SK-N-SH treated with all-trans-retinoic acid at 6 μM for 48 hours (cell line): Measurements from ENCODE around the gene UBA1.
A peak's percentile ranks its signal among the peaks of the same experiment; 100 is the strongest.

Source experiments
- ATAC-seq: fragments of 200-7000 bp; cut with Tn5 transposase; 3 replicates; pipeline ENCODE4 v1.9.1; 2020; ENCODE audit warnings: mild to moderate bottlenecking, moderate library complexity
- ARNTL ChIP-seq: fragments of 450-650 bp; formaldehyde crosslinking; IDR thresholded peaks from 2 replicates; pipeline ENCODE4 v1.5.0; 2020; ENCODE audit warnings: low read depth, mild to moderate bottlenecking, moderate library complexity, borderline replicate concordance
- BACH2 ChIP-seq: fragments of 250-450 bp; sonication (Bioruptor Pico); IDR thresholded peaks from 2 replicates; pipeline ENCODE4 v1.9.0; 2021; ENCODE audit warnings: mild to moderate bottlenecking, borderline replicate concordance
- CREB5 ChIP-seq: fragments of 250-450 bp; sonication (Bioruptor Pico); IDR thresholded peaks from 2 replicates; pipeline ENCODE4 v1.5.1; 2020; ENCODE audit warnings: low read depth, mild to moderate bottlenecking, moderate library complexity
- CSDC2 ChIP-seq: fragments of 250-450 bp; sonication (Bioruptor Pico); IDR thresholded peaks from 2 replicates; pipeline ENCODE4 v1.5.0; 2020; ENCODE audit warnings: mild to moderate bottlenecking, moderate library complexity
- ESRRG ChIP-seq: fragments of 250-450 bp; sonication (Bioruptor Pico); IDR thresholded peaks from 2 replicates; pipeline ENCODE4 v1.6.1; 2021; ENCODE audit warnings: mild to moderate bottlenecking
- GLIS3 ChIP-seq: fragments of 250-450 bp; sonication (Bioruptor Pico); IDR thresholded peaks from 2 replicates; pipeline ENCODE4 v1.5.0; 2020; ENCODE audit warnings: mild to moderate bottlenecking, moderate library complexity
- OSR1 ChIP-seq: fragments of 250-450 bp; sonication (Bioruptor Pico); IDR thresholded peaks from 2 replicates; pipeline ENCODE4 v1.8.0; 2022; ENCODE audit warnings: moderate library complexity, mild to moderate bottlenecking, inconsistent platforms
- PATZ1 ChIP-seq: fragments of 250-450 bp; sonication (Bioruptor Pico); IDR thresholded peaks from 2 replicates; pipeline ENCODE4 v1.8.0; 2020; ENCODE audit warnings: mild to moderate bottlenecking, moderate library complexity, borderline replicate concordance
- PPARA ChIP-seq: fragments of 250-450 bp; sonication (Bioruptor Pico); IDR thresholded peaks from 2 replicates; pipeline ENCODE4 v1.5.0; 2020; ENCODE audit warnings: mild to moderate bottlenecking, borderline replicate concordance
- TCF4 ChIP-seq: fragments of 250-450 bp; sonication (Bioruptor Pico); IDR thresholded peaks from 2 replicates; pipeline ENCODE4 v1.8.0; 2021; ENCODE audit warnings: mild to moderate bottlenecking, moderate library complexity, borderline replicate concordance
- ZC3H10 ChIP-seq: fragments of 250-450 bp; sonication (Bioruptor Pico); IDR thresholded peaks from 2 replicates; pipeline ENCODE4 v1.5.1; 2021; ENCODE audit warnings: mild to moderate bottlenecking, moderate library complexity
- ZFP3 ChIP-seq: fragments of 250-450 bp; sonication (Bioruptor Pico); IDR thresholded peaks from 2 replicates; pipeline ENCODE4 v1.5.0; 2020; ENCODE audit warnings: mild to moderate bottlenecking, moderate library complexity
- ZNF565 ChIP-seq: fragments of 450-650 bp; formaldehyde crosslinking; conservative IDR thresholded peaks from 2 replicates; pipeline ENCODE4 v1.5.0; 2020; ENCODE audit warnings: low read depth, mild to moderate bottlenecking, moderate library complexity
- ZNF8 ChIP-seq: fragments of 450-650 bp; formaldehyde crosslinking; IDR thresholded peaks from 2 replicates; pipeline ENCODE4 v1.5.0; 2020; ENCODE audit warnings: mild to moderate bottlenecking, moderate library complexity
- TF ChIP-seq, protein P1 (sequence below): fragments of 250-450 bp; sonication (Bioruptor Pico); IDR thresholded peaks from 2 replicates; pipeline ENCODE4 v1.5.1; 2021; ENCODE audit warnings: mild to moderate bottlenecking, moderate library complexity
- TF ChIP-seq, protein P2 (sequence below): fragments of 250-450 bp; sonication (Bioruptor Pico); IDR thresholded peaks from 2 replicates; pipeline ENCODE4 v1.5.0; 2020; ENCODE audit warnings: mild to moderate bottlenecking, moderate library complexity
- TF ChIP-seq, protein P3 (sequence below): fragments of 250-450 bp; sonication (Bioruptor Pico); IDR thresholded peaks from 2 replicates; pipeline ENCODE4 v1.8.0; 2021; ENCODE audit warnings: low read depth, mild to moderate bottlenecking, moderate library complexity, borderline replicate concordance

UBA1 gene

GRCh38 chrX:47247206-47247998 is 53.8 kb downstream of the UBA1 start:
- peak; percentile 13; the same call in 1 of the 3 replicates for ATAC-seq
- TF ChIP-seq PATZ1 (no peak), ARNTL (no peak), TCF4 (no peak), ZC3H10 (CRISPR knock-in tag) (no peak), ZFP3 (CRISPR knock-in tag) (no peak), OSR1 (CRISPR knock-in tag) (no peak)
- TF ChIP-seq, protein P1, sequence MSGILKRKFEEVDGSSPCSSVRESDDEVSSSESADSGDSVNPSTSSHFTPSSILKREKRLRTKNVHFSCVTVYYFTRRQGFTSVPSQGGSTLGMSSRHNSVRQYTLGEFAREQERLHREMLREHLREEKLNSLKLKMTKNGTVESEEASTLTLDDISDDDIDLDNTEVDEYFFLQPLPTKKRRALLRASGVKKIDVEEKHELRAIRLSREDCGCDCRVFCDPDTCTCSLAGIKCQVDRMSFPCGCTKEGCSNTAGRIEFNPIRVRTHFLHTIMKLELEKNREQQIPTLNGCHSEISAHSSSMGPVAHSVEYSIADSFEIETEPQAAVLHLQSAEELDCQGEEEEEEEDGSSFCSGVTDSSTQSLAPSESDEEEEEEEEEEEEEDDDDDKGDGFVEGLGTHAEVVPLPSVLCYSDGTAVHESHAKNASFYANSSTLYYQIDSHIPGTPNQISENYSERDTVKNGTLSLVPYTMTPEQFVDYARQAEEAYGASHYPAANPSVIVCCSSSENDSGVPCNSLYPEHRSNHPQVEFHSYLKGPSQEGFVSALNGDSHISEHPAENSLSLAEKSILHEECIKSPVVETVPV (CRISPR knock-in tag): no peak

DNA sequence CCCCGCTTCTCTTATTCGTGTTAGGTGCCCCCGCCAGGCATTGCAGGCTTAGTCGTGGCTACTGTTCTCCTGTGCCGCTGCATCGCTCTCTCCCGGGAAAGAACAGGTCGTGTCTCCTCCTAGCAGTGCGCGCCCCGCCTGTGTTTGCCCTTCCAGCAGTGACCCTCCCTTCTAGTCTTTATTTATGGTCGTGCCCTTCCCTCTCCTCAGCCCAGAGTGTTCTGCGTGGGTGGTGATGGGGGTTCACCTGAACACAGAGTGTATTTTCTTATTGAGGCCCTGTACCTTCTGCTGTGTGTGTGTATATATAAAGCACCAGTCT is 54.3 kb downstream of the UBA1 start:
- ATAC-seq: no peak
- TF ChIP-seq PPARA: no peak
- TF ChIP-seq PATZ1: no peak
- no peak for TF ChIP-seq ZC3H10 (CRISPR knock-in tag)
- no peak for TF ChIP-seq TCF4
- no peak for TF ChIP-seq BACH2 (CRISPR knock-in tag)
- TF ChIP-seq, protein P2, sequence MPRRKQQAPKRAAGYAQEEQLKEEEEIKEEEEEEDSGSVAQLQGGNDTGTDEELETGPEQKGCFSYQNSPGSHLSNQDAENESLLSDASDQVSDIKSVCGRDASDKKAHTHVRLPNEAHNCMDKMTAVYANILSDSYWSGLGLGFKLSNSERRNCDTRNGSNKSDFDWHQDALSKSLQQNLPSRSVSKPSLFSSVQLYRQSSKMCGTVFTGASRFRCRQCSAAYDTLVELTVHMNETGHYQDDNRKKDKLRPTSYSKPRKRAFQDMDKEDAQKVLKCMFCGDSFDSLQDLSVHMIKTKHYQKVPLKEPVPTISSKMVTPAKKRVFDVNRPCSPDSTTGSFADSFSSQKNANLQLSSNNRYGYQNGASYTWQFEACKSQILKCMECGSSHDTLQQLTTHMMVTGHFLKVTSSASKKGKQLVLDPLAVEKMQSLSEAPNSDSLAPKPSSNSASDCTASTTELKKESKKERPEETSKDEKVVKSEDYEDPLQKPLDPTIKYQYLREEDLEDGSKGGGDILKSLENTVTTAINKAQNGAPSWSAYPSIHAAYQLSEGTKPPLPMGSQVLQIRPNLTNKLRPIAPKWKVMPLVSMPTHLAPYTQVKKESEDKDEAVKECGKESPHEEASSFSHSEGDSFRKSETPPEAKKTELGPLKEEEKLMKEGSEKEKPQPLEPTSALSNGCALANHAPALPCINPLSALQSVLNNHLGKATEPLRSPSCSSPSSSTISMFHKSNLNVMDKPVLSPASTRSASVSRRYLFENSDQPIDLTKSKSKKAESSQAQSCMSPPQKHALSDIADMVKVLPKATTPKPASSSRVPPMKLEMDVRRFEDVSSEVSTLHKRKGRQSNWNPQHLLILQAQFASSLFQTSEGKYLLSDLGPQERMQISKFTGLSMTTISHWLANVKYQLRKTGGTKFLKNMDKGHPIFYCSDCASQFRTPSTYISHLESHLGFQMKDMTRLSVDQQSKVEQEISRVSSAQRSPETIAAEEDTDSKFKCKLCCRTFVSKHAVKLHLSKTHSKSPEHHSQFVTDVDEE: no peak
- TF ChIP-seq, protein P1 (CRISPR knock-in tag): no peak
- TF ChIP-seq CSDC2 (CRISPR knock-in tag): no peak
- no peak for TF ChIP-seq ZNF8 (CRISPR knock-in tag)
- TF ChIP-seq ZNF565 (CRISPR knock-in tag): no peak
- TF ChIP-seq ARNTL: no peak
- TF ChIP-seq GLIS3 (CRISPR knock-in tag): no peak
- TF ChIP-seq, protein P3, sequence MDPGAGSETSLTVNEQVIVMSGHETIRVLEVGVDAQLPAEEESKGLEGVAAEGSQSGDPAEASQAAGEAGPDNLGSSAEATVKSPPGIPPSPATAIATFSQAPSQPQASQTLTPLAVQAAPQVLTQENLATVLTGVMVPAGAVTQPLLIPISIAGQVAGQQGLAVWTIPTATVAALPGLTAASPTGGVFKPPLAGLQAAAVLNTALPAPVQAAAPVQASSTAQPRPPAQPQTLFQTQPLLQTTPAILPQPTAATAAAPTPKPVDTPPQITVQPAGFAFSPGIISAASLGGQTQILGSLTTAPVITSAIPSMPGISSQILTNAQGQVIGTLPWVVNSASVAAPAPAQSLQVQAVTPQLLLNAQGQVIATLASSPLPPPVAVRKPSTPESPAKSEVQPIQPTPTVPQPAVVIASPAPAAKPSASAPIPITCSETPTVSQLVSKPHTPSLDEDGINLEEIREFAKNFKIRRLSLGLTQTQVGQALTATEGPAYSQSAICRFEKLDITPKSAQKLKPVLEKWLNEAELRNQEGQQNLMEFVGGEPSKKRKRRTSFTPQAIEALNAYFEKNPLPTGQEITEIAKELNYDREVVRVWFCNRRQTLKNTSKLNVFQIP (CRISPR knock-in tag): no peak
- no peak for TF ChIP-seq CREB5
- TF ChIP-seq ESRRG (CRISPR knock-in tag): no peak
